Measurements from ENCODE around the gene CMPK1. TPM values are rescaled to one million over a fixed set of nuclear protein-coding genes. Genes with fewer than 3 reads are reported as not detected.

Gene CMPK1
- total and polyA plus RNA-seq, 12 donors, result 41.4 to 81.5 (median 74.7) TPM

DNA sequence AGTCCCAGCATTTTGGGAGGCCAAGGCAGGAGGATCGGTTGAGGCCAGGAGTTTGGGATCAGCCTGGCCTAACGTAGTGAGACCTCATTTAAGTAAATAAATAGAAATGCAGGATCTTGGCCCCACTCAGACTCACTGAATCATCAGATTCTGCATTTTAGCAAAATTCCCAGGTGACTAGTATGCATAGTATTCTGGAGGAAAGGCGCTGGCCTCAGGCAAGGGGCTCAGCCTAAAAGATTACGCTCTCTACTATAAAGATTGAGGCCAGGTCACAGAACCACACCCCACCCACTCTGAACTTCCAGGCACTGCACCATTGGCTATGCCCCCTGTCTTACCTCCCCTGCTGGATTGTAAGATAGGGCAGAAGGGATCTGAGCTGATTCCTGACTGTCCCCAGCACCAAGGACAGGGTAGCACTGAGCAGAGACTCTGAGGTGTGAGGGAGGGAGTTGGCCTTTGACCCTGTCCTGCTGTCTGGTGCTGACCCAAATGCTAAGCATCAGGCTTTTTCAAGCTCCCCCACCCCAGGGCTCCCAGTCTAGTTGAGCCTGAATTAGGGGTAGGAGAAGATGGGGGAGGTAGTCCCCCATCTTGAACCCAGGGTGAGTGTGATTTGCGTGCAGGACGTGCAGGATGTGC is 85.2 kb downstream of the CMPK1 start:
- no peaks in the 10 kb centered on the region for H3K9me3 ChIP-seq
- ATAC-seq, result no peak
- peaks cover 0 to 3% (median 0%) of the 10 kb centered on the region in 9 donors for H3K4me1 ChIP-seq
- no peak overlapping the region for H3K4me3 ChIP-seq
- H3K27ac ChIP-seq, result no peak overlapping the region
- WGBS, 2 donors, result 93 to 96% methylated on average over 6 of the region's 6 CpGs
- DNase-seq, result no peak
- TF ChIP-seq, protein P1, sequence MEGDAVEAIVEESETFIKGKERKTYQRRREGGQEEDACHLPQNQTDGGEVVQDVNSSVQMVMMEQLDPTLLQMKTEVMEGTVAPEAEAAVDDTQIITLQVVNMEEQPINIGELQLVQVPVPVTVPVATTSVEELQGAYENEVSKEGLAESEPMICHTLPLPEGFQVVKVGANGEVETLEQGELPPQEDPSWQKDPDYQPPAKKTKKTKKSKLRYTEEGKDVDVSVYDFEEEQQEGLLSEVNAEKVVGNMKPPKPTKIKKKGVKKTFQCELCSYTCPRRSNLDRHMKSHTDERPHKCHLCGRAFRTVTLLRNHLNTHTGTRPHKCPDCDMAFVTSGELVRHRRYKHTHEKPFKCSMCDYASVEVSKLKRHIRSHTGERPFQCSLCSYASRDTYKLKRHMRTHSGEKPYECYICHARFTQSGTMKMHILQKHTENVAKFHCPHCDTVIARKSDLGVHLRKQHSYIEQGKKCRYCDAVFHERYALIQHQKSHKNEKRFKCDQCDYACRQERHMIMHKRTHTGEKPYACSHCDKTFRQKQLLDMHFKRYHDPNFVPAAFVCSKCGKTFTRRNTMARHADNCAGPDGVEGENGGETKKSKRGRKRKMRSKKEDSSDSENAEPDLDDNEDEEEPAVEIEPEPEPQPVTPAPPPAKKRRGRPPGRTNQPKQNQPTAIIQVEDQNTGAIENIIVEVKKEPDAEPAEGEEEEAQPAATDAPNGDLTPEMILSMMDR (IDR thresholded peaks at IDR 0.05), result no peak
- H3K27me3 ChIP-seq, result peaks cover 13 to 90% (median 68%) of the 10 kb centered on the region in 7 donors
- intact Hi-C loops (cut with DNase I), result loop anchor here in 1 of 10 donors (10.0 kb wide), 1 partner anchor 234 kb away; no protein-coding TSS in a partner anchor
- H3K36me3 ChIP-seq, result no peaks in the 10 kb centered on the region

GRCh38 chr1:47420547-47420946 is 87.0 kb downstream of the CMPK1 start:
- Histone ChIP-seq H3K36me3 (no peaks in the 10 kb centered on the region), H3K9me3 (no peaks in the 10 kb centered on the region), H3K4me3 (no peak overlapping the region), H3K27ac (no peak overlapping the region), H3K27me3 (peaks cover 13 to 88% (median 62%) of the 10 kb centered on the region in 7 donors), H3K4me1 (peaks cover 0 to 8% (median 0%) of the 10 kb centered on the region in 9 donors)
- DNase-seq (no peak), ATAC-seq (no peak)
- WGBS, 2 donors, result 88 to 92% methylated on average over 4 of the region's 4 CpGs
- TF ChIP-seq, protein P1 (IDR thresholded peaks at IDR 0.05), result no peak
- intact Hi-C loops (cut with DNase I), result loop anchor here in 2 of 10 donors (5.0 to 10.0 kb wide), 2 partner anchors 236 to 243 kb away; no protein-coding TSS in a partner anchor

DNA sequence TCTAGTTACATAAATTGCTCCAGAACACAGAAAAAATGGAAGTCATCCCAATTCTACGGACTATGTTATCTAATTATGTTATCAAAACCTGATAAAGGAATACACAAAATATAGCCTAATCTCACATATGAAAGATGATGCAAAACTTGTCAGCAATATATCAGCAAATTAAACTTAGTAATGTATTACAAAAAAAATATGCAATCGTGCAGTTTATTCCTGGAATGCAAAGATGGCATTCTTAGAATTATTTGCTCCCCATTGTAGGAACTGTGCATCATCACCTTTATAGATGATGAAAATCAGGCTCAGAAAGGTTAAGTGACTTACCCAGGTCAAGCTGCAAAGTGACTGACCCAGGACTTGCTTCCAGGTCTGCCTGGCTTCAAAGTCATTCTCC is 90.3 kb downstream of the CMPK1 start:
- ATAC-seq (no peak), DNase-seq (no peak)
- Histone ChIP-seq H3K36me3 (no peaks in the 10 kb centered on the region), H3K9me3 (no peaks in the 10 kb centered on the region), H3K4me1 (peaks cover 0 to 8% (median 0%) of the 10 kb centered on the region in 9 donors), H3K4me3 (no peak overlapping the region), H3K27ac (no peak overlapping the region), H3K27me3 (peaks cover 0 to 72% (median 48%) of the 10 kb centered on the region in 7 donors)
- 16 to 25% methylated on average over 2 of the region's 2 CpGs for WGBS, 2 donors
- intact Hi-C loops (cut with DNase I), result loop anchor here in 2 of 10 donors (5.0 to 10.0 kb wide), 2 partner anchors 239 to 247 kb away; no protein-coding TSS in a partner anchor
- TF ChIP-seq, protein P1 (IDR thresholded peaks at IDR 0.05), result no peak

DNA sequence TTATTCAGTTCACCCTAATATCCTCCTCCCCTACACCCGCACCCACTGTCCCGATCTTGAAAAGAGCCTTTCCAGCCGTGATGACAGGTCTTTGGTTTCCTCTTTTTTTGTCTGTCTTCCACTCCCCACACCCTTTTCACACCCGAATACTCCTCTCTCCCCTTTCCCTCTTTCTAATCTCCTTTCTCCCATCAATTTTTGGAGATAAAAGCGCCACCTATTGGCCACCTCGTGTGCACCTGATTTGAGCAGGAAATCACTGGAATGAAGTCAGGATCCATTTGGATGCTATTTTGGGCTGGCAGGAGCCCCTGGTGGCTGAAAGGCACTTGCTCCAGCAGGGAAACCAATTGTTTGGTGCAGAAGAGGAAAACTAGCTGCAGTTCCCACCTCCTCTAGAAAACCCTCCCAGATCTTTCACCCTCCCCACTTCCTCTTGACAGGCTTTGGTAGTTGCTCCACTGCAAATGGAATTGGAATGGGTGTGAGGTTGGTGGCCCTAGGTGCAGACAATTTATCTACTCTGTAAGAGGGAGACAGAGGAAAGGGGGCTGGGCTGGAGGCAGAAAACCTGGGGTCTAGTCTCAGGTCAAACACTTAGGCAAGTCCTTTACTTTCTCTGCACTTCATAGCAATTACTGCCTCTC is 90.9 kb downstream of the CMPK1 start:
- no peak overlapping the region for H3K27ac ChIP-seq
- DNase-seq (no peak), ATAC-seq (peak in 3 of 8 donors; percentile 33 to 57 (median 51))
- peaks cover 0 to 8% (median 0%) of the 10 kb centered on the region in 9 donors for H3K4me1 ChIP-seq
- no peaks in the 10 kb centered on the region for H3K9me3 ChIP-seq
- intact Hi-C loops (cut with DNase I), result loop anchor here in 2 of 10 donors (5.0 to 10.0 kb wide), 2 partner anchors 240 to 247 kb away; no protein-coding TSS in a partner anchor
- no peak overlapping the region for H3K4me3 ChIP-seq
- 6% methylated on average over 6 of the region's 6 CpGs for WGBS, 2 donors
- no peaks in the 10 kb centered on the region for H3K36me3 ChIP-seq
- TF ChIP-seq, protein P1 (IDR thresholded peaks at IDR 0.05), result peak; percentile 38 to 79 (median 64)
- peaks cover 0 to 72% (median 48%) of the 10 kb centered on the region in 7 donors for H3K27me3 ChIP-seq

Other genes with a start within 250 kb of the CMPK1 start
- gene CYP4A22, start 196.3 kb upstream of the CMPK1 start, total RNA-seq, result not detected
- not detected for gene CYP4A22, start 196.3 kb upstream of the CMPK1 start, polyA plus RNA-seq
- gene PDZK1IP1, start 143.8 kb upstream of the CMPK1 start, total RNA-seq, result under 1 TPM in 2 of 10 donors, not detected in 8; 0.44 to 0.78 TPM
- under 1 TPM; 0.23 to 0.51 TPM for gene PDZK1IP1, start 143.8 kb upstream of the CMPK1 start, polyA plus RNA-seq
- 1 to 10 TPM; 1.8 to 5.0 (median 4.0) TPM for gene TAL1, start 101.6 kb upstream of the CMPK1 start, total RNA-seq
- 1 to 10 TPM; 2.4 to 7.4 TPM for gene TAL1, start 101.6 kb upstream of the CMPK1 start, polyA plus RNA-seq
- gene STIL, start 19.6 kb upstream of the CMPK1 start, total RNA-seq, result 1 to 10 TPM in 3 of 10 donors, under 1 TPM in 7; 0.44 to 2.1 (median 0.71) TPM
- gene STIL, start 19.6 kb upstream of the CMPK1 start, polyA plus RNA-seq, result under 1 TPM; 0.22 to 0.37 TPM
- gene FOXE3, start 82.5 kb downstream of the CMPK1 start, total RNA-seq, result not detected
- gene FOXE3, start 82.5 kb downstream of the CMPK1 start, polyA plus RNA-seq, result under 1 TPM in 1 of 2 donors, not detected in 1; 0.03 TPM
- gene FOXD2, start 104.3 kb downstream of the CMPK1 start, total RNA-seq, result under 1 TPM in 4 of 10 donors, not detected in 6; 0.05 to 0.14 (median 0.07) TPM
- under 1 TPM in 1 of 2 donors, not detected in 1; 0.01 TPM for gene FOXD2, start 104.3 kb downstream of the CMPK1 start, polyA plus RNA-seq

Measured in heart right ventricle (tissue), 16 donors.